Daoy (cell line): ENCODE results near the gene PTPRN2. TPM values are rescaled to one million over a fixed set of nuclear protein-coding genes. Genes with fewer than 3 reads are reported as not detected.

Experiments
- DNase-seq: peaks from one replicate; pipeline ENCODE4 v3.0.0-alpha.2; 2015; ENCODE audit warnings: low read depth
- total RNA-seq: library from RNA; depleted of rRNA; stranded (reverse); fragments of >200 nt; shearing (Covaris generic); gene quantifications from 2 replicates; pipeline ENCODE4 v1.2.3, GENCODE V29; 2014

PTPRN2 gene
- total RNA-seq, 1 experiment from 2014 or later: 8.3 TPM

DNA sequence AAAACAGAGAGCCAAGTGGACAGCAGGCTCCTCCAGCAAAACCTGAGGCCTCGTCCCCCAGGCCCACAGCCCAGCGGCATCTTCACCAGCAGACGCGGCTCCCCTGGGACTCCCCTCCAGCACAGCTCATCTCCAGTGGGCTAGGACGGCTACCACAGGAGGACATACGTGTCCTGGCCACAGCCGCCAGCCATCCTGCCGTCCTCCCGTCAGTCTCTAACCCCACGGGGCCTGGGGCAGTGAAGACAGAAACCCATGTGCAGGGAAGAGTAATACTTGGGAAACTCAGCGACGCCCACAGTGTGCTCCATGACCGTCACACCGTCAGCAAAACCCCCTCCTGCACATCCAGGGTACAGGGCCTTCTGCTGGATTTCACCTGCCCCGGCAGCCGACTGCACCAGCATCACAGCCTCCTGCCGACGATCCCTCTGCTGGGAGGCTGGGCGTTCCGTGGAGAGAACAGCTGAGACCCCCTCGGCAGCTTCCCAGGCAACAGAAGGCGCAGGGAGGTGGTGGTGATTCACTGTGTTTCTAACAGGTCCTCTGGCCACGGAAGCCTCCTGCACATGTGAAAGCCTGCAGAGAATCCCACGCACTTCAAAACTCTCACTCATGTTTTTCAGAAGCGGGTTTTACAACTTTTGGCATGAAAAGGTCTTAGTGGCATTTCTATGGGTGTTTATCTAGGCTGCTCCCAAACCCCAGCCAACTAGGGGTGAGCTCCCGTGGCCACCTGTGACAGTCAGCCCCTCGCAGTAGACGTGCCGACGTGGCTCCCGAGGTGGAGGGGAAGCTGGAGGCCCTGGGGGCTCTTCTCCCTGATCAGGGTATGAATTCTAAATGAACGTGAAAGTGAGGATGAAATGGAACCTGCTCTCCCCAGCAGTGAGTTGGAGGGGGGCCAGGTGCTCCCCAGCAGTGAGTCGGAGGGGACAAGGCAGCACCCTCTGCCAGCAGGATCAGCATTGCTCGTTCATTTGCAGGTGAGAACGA lies 513.5 kb downstream of the PTPRN2 start:
- no peak for DNase-seq

DNA sequence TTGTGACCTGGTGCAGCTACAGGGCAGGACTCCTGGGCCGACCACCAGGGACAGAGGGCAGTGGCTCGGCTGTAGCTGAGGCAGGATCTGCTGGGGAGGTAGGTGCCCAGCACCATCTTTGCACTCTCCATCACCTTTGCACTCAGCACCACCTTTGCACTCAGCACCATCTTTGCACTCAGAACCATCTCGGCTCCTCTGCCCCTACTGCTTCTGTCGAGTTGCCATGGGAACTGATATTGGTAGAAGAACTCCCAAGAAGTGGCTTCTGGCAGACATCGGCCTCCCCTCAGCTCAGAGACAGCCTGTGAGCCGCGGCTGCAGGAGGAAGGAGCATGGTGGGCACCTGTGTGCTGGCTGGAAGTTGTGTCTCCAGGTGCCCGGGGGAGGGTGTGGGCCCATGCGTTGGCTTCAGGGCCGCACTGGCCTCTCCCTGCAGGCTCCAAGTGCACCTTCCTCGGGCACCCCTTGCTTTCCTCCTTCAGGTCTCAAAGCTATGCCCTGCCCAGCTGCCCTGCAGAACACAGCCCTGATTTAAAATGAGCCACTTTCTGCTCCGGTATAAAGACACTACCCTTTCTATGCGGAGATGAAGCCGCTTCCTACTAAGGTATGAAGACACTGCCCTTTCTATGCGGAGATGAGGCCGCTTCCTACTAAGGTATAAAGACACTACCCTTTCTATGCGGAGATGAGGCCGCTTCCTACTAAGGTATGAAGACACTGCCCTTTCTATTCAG lies 514.5 kb downstream of the PTPRN2 start:
- no peak for DNase-seq

DNA sequence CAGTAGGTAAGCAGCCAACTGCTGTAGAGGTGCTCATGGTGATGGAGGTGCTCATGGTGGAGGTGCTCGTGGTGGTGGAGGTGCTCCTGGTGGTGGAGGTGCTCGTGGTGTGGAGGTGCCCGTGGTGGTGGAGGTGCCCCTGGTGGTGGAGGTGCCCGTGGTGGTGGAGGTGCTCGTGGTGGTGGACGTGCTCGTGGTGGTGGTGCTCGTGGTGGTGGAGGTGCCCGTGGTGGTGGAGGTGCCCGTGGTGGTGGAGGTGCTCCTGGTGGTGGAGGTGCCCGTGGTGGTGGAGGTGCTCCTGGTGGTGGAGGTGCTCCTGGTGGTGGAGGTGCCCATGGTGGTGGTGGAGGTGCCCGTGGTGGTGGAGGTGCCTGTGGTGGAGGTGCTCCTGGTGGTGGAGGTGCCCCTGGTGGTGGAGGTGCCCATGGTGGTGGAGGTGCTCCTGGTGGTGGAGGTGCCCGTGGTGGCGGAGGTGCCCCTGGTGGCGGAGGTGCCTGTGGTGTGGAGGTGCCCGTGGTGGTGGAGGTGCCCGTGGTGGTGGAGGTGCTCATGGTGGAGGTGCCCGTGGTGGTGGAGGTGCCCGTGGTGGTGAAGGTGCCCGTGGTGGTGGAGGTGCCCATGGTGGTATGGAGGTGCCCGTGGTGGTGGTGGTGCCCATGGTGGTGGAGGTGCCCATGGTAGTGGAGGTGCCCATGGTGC lies 517.3 kb downstream of the PTPRN2 start:
- DNase-seq: no peak

DNA sequence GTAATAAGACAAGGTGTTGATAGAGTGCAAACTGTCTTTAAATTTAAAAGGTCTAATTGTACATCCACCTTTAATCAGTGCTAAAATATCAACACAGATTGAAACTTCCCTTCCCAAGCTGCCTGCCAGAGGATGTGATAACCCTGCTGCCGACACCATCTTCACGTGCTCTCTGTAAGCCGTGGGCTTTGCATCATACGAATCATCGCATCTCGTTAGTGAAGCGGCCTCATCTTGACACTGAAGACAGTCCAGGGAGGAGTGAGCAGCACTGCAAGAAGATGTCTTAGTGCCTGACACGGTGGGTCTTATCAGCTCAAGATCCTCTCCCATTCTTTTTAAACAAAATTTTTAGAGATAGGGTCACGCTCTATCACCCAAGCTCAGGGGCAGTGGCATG lies 518.8 kb downstream of the PTPRN2 start:
- DNase-seq: no peak

DNA sequence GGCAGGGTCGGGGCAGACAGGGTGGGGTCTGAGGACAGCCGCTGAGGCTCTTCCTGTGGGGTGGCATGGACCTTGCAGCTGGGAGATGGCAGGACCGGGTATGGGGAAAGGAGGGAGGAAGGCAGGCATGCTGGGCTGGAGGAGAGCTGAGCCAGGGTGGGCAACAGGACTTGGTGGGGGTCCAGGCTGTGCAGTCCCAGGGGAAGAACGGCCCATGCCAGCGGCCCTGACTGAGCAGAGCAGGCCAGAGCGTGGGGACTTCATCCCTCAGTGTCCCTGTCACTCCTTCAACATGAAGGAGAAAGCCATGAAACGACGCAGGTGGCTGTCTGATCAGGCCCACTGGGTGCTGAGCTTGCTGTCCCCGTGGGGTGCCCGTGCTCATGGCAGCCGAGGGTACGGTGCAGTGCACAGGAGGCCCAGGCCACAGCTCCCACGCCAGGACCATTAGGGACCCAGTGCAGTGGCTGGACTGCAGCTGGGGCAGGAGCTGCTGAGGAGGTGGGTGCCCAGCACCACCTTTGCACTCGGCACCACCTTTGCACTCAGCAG lies 519.6 kb downstream of the PTPRN2 start:
- DNase-seq: no peak

DNA sequence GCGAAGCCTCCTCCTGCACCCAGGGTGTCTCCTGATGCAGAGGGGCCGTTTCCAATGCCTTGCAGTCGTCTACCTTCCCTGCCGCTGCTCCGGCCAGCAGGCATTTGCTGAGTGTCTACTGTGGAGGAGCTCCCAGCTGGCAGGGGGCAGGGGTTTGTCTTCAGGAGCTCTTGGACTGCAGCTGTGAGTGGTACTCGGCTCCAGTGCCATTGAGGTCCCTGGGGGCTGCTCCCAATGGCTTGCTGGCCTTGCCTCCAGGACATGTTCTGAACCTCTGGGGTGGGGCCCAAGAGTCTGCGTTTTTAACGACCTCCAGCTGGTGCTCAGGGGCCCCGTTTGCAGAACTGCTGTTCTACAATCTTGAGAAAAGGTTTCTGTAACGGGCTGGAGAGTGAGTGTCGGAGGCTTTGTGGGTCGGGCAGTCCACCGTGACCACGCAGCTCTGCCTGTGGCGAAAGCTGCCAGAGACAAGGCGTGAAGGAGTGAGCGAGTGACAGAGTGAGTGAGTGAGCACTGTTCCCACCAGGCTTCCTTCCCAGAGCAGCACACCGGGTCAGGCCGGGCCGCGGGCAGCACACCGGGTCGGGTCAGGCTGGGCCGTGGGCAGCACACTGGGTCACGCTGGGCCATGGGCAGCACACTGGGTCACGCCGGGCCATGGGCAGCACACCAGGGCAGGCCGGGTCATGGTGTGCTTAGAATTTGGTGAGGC lies 520.2 kb downstream of the PTPRN2 start:
- DNase-seq: no peak

DNA sequence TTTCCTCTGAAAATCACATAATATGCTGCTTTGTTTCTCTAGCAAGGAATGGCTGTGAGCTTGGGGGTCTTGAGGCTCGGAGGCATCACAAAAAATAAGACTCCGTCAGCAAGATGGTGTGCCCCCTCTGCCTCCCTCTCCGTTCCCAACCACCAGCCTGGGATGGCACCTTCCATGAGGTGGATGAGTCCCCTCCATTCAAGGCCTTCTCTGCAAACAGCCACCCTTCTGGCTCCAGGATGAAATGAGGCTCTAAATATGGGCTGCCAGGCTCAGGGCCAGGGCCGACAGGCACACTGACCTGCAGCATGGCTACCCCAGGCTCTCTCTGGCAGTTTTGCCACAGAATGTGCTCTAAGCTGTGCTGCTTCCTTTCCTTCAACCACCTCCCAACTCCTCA lies 521.5 kb downstream of the PTPRN2 start:
- DNase-seq: no peak

DNA sequence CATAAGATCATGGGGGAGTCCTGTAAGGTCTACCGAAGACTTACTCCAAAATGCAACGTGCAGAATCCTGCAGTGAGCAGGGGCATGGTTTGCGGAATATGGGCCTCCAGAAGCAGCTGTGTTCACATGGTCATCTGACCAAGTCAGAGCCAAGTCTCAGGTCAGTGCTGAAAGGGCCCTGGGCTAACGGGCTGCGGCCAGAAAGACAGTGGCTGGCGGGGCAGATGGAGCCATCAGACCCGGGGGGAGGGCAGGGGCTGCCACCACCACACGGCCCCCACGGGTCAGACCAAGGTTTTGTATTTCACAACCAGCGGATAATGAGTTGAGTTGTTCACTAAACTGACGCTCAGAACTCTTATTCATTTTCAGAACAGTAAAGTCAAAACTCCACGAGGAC lies 522.3 kb downstream of the PTPRN2 start:
- DNase-seq: no peak

DNA sequence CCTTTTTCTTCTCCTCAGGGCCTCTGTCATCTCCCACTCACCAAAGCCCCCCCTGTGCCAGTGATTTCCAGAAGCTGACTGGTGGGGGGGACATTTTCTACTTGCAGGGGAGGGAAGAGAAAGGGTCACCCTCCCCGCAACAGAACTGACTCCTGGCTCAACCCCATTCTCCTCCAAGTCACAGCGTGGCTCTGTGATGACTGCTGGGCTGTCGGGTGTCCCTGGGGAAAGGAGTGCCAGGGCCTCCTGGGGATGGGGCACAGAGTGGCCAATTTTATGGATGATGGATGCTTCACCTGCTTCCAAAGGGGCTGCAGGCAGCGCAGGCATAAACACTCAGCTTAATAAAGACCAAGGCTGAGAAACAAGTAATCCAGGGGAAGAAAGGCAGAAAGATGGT lies 523.0 kb downstream of the PTPRN2 start:
- no peak for DNase-seq

DNA sequence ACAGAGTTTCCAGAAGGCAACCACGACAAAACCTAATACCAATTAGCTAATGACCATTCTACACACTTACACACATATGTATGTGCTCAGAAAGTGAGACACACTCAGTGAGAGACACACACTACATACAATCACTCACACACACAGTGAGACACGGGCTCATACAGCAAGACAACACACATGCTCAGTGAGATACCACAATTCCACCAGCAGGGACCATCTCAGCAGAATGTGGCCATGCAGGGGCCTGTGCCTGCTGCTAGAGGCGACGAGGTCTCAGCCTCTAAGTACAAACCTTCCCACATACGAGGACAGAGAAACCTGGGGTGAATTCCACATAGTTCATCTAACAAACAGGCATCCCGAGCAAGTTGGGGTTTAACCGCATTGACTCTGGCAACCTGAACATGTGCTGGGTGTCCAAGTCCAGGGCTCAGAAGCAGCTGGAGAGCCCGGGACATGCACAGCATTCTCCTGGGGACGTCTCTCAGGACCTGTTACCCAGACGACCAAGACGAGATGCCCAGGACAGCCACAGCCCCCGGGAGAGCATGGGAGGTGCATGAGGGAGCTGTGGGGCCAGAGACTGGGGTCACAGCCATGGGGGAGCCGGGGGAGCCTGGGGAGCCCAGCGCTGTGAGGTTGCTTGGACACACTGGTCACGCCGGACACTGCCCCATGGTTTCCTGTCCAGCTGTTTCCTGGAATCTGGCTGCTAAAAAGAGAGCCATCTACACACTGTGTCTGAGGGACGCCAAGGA lies 523.6 kb downstream of the PTPRN2 start:
- DNase-seq: no peak

DNA sequence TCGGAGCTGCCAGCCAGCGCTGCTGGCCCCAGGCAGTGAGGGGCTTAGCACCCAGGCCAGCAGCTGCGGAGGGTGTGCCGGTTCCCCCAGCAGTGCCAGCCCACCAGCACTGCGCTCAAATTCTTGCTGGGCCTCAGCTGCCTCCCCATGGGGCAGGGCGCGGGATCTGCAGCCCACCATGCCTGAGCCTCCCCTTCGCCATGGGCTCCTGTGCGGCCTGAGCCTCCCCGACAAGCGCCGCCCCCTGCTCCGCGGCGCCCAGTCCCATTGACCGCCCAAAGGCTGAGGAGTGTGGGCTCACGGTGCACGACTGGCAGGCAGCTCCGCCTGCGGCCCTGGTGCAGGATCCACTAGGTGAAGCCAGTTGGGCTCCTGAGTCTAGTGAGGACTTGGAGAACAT lies 525.0 kb downstream of the PTPRN2 start:
- no peak for DNase-seq

DNA sequence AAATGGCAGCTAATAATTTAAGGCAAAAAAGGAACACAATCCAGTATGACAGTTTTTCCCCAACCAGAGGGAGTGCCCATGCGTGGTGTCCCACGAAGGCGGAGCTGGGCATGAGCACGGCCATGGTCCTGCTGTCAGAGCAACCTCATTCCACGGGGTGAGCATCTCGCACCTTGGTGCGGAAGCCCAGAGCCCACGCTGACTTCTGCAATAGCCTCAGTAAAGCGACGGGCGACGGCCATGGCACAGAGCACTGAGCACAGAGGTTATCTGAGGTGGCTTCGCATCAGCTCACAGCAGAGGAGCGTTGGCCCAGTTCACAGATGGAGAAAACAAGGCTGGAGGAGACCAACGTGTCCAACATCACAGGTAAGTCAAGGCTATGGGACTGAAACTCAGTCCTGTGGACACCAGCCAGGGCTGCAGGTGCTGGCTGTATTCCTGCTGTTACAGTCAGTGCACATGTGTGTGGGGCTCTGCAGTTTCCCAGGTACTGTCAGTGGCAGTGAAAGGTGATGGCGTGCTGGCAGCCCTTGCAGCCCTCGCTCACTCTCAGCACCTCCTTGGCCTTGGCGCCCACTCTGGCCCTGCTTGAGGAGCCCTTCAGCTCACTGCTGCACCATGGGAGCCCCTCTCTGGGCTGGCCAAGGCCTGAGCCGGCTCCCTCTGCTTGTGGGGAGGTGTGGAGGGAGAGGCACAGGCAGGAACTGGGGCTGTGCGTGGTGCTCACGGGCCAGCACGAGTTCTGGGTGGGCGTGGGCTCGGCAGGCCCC lies 525.6 kb downstream of the PTPRN2 start:
- DNase-seq: no peak

DNA sequence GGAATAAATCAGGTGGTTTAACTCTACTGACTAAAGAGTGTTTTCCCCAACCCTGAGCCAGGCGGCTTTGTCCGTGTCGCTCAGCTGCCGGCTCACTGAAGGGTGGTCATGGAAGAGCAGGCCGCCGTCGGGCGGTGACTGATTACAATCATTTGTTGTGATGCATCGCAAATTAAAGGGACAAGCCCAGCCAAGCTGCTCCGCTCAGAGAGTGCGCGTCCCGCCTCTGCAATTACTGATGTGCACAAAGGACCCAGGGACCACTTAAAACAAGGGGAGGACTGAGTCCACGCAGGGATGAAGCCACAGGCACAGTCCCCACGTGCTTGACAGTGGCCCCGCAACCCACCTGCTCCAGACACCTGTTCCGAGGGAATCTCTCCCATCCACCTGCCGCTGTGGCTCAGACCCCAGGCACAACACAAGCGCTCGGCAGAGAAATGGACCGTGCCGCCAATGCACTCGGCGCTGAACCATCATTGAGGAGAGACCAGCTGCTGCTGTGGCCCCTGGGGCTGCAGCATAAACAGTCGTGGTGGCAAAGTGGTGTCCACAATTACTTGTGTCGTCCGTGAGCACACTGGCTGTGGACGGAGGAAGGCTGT lies 526.5 kb downstream of the PTPRN2 start:
- no peak for DNase-seq

DNA sequence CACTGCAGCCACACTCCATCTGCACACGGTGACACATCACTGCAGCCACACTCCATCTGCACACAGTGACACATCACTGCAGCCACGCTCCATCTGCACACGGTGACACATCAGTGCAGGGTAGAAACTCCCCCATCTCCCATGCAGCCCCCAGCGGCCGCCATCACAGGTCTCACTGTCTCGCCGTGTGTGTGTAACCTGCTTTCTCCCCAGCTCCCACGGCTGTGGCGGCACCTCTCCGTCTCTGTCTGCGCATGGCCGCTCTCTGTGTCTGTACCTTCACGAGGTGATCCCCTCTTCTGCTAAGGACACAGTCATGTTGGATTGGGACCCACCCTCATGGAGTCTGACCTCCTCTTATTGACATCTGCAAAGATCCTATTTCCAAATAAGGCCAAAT lies 527.4 kb downstream of the PTPRN2 start:
- DNase-seq: no peak

DNA sequence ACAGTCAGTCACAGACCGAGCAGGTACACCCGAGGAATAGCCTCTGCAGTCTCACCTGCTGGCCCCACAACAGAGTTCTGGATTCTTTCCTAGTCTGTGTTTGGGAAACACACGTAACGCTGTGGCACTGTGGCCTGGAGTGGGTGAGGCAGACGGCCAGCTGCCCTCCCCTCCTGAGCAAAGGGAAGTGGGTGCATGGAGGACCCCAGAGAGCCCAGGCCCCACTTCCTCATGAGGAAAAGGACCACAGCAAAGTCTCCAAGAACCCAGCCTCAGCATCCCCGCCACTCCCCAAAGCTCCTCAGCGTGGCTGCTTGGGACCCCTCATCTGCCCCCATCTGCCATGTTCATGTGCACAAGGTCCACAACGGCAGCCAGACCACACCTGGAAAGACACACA lies 530.2 kb downstream of the PTPRN2 start:
- no peak for DNase-seq

DNA sequence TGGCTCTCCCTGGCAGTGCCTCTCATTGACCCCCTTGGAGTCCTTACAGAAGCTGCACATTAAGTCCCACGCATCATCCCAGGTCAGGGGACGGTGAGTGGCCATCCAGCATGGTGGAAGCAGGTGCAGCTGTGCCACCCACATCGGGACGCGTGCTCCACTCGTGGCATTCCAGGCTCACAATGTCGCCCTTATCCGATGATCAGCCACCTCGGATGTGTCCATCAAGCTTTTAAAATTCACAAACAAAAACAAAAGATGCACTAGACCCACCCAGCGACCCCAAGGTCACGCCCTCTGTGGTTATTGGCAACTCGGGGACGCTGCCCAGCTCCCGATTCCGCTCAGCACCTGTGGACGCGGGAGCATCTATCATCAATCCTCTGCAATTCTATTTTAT lies 530.9 kb downstream of the PTPRN2 start:
- DNase-seq: no peak

DNA sequence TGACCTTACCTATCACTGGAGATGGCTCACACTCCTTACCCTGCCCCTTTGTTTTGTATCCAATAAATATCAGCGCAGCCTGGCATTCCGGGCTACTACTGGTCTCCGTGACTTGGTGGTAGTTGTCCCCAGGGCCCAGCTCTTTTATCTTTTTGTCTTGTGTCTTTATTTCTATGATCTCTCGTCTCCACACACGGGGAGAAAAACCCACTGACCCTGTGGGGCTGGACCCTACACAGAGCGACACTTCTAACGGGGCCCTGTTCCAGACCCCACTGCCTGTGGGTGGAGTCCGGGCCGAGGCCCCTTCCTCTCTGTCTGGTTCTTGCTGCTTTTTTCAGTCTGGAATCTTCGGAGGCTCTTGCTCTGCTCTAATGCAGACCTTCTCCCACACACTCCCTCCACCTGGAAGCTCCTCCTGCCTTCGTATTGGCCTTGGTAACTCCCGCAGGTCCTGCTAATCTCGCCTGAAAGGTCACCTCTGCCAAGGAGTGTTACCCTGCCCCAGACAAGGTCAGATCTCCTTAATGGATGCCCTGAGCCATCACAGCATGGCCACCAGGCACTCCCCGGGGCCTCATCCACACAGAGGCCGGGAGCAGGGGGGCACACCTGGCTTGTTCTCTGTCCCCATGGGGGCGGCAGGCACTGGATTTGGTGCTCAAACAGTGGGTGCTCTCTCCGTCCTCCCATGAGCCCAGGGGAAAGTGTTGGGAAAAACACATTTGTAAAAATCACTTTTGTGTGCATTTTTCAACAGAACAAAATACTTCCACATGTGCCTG lies 531.7 kb downstream of the PTPRN2 start:
- DNase-seq: no peak

DNA sequence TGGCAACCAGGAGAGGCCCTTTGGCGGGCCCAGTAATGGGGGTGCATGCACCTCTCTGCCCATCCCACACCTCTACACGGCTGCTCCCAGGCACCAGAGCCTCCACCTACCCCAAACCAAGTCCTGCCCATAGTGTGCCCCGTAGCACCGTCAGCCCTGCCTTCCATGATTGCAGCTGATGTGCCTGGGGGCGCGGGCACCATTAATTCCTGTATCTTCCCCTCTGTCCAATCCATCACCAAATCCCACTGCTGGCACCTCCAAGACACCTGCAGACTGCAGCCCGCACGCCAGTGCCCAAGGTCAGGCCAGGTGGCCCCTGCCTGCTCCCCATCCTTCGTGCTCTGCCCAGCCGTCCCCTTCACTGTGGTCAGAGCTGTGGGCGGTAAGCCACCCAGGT lies 533.0 kb downstream of the PTPRN2 start:
- no peak for DNase-seq

DNA sequence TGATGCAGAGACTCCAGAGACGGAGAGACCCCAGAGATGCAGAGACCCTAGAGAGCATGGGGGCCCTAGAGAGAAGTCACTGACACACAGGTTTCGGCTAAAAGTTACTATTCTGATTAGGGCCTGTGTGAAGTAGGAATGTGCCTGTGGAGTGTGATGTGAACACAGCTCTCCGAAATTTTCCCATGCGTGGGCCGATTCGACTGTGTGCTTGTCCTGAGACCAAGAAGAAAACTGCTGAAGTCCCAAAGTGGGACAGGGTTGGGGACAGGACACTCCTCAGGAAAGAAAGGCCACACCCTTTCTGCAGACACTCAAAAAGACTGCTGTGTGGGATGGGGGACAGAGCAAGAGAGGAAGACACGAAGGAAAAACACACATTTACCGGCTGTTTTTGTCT lies 533.5 kb downstream of the PTPRN2 start:
- DNase-seq: no peak
